ENCODE data around the gene MT1A.
"Not testable (repeated sequence)": the region's sequence is repeated elsewhere in the genome, so short reads cannot be mapped to it uniquely, and the experiment has no call there.

The MT1A gene

GRCh38 chr16:56658327-56658875 lies 19.9 kb downstream of the MT1A start:
- no peak for DNase-seq

- no peak for DNase-seq
Observed at GRCh38 chr16:56662357-56663354, 24.2 kb downstream of the MT1A start.

DNA sequence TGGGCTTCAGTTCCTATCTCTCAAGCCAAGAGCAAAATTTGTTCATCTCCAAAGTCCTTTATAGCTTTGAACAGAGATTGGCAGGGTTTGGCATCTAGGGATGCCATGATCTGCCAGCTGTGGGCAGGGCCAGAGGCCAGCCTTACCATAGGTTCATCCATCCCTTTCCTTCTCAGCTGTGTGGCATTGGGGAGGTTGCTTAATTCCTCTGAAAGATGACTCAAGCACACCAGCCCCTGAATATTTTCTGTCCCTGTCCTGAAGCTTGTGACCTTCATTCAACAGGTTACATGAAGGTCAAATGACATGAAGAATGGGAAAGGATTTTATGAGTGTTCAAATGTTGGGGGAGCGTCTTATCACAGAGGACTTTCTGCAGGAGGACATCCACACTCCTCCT lies 26.0 kb downstream of the MT1A start:
- no peak for DNase-seq

GRCh38 chr16:56665286-56666261 lies 27.1 kb downstream of the MT1A start:
- not testable (repeated sequence) for DNase-seq

DNA sequence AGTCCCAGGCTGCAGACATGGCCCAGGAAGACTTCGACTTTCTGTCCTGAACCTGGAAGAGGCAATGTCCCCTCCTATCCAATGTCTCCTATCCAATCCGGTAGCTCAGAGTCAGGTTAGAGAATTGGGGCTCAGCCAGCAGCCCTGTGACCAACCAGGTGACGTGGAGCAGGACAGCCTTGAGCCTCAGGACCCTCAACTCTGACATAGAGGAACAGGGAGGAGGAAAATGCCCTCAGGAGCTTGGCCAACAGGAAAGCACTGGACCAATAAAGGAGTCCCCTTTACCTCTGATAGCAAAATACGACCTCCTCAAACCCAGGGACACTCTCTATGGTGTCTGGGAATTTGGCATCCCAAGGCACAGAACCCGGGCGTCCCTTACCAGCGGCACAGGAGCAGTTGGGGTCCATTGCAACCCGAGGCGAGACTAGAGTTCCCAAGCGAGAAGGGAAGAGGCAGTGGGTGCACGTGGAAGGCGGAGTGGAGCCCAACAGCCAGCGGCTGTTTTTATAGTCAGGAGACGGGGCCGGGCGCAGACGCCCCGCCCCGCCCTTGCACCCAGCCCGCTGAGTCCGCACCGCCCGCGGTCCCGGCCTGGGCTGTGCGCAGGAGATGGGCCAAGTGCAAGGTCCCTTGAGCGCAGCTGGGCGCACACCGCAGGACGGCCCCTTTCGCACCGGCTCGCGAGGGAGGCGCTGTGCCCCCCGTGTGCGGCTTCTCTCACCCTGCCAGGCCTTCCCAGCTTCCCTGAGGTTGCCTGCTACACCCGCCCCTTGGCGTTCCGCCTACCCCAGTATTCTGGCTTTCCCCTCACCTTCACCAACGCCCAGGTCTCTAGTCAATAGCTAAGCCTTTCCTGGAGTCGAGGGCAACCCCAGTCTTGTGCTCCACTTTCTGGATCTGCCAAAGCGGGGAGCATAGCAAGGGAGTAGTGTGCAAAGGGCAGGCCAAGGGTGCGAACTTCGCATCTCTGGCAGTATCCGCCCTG lies 29.4 kb downstream of the MT1A start, which contains the start of gene MT1G:
Gene MT1G, minus strand, starts transcription at position 485 of the 991 bp plus-strand sequence. Its CDS starts 72 bp downstream, at position 413.
- no peak for DNase-seq

GRCh38 chr16:56669005-56669839 lies 30.8 kb downstream of the MT1A start, which contains the start of gene MT1H:
TSS of gene MT1H (plus strand) at chr16:56669814. CDS start at chr16:56669885, 71 bp downstream.
- no peak for DNase-seq

- no peak for DNase-seq
Observed at GRCh38 chr16:56669840-56670619, 31.6 kb downstream of the MT1A start.

GRCh38 chr16:56670620-56670934 lies 32.1 kb downstream of the MT1A start:
- no peak for DNase-seq

DNA sequence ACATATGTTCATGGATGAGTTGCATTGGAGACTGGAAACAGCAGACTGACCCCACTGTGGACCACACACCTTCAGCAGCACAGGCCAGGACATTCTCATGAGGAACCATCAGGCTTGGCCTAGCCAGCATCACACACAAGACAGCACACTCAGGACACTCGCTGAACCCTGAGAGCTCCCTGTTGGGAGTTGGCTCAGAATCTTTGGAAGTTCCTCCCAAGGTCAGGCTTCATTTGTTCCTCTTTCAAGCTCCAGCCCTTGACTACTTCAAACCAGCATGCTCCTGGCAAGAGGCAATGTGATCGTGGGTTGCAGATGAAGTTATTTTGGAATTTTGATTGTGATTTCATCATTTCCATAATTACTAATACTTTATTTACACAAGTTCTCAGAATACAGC lies 33.2 kb downstream of the MT1A start:
- DNase-seq, result not testable (repeated sequence)

- not testable (repeated sequence) for DNase-seq
Observed at GRCh38 chr16:56672171-56672570, 33.7 kb downstream of the MT1A start.

DNA sequence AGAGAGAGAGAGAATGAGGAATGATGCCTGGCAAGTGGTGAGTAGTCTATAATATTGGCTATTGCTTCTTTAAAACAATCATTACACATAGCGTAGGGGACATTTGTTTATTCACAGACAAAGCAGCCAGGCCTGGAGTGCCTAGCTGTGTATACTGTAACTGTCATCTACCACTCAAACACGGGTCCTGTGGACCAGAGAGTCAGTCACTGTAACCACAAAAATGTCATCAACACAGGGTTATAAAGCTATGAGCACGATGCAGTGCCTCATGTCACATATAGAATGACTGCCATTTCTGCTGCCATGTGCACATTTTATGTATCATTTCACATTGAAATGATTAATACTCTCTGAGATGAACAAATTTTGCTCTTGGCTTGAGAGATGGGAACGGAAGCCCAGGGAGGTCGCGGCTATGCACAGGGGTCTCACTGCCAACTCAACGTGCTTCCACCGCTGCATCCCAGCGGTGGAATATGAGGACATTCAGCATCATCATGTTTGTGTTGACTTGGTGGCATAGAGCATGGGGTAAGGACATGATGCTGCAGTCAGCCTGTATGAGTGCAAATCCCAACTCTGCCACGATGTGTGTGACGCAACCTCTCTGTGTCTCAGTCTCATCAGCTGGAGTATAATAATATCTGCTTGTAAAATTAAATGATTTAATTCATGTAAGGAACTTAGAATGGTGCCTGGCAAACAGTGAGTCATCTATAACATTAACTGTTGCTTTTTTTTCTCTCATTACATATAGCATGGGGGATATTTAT lies 34.5 kb downstream of the MT1A start:
- no peak for DNase-seq

- no peak for DNase-seq
Observed at GRCh38 chr16:56673921-56674320, 35.5 kb downstream of the MT1A start.

DNA sequence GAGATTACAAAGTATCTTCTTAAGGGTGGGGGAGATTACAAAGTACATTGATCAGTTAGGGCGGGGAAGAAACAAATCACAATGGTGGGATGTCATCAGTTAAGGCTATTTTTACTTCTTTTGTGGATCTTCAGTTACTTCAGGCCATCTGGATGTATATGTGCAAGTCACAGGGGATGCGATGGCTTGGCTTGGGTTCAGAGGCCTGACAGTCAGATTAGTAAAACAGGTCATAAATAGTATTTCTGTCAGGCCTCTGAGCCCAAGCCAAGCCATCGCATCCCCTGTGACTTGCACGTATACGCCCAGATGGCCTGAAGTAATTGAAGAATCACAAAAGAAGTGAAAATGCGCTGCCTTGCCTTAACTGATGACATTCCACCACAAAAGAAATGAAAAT lies 36.1 kb downstream of the MT1A start:
- not testable (repeated sequence) for DNase-seq

DNA sequence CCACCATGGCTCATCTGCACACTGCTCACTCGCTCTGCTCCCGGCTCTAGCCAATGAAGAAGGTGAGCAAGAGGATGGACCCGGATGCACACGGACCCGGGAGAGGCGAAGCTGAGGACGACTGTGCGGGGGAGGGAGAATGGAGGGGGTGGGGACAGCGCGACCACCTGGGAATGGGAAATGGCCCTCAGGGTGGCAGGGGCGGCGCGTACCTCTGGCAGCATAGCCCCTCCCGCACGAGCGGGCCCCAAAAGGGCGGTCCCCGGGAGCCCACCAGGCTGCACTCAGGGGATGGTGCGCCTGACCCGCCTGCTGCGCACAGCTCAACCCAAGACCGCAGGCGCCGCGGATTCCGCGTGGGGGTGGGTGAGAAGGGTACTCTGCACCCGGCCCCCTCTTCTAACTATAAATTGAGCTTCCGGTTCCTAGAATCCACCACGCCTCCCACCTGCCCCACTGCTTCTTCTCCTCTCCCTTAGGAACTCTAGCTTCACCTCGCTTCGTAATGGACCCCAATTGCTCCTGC lies 37.3 kb downstream of the MT1A start:
- no peak for DNase-seq

DNA sequence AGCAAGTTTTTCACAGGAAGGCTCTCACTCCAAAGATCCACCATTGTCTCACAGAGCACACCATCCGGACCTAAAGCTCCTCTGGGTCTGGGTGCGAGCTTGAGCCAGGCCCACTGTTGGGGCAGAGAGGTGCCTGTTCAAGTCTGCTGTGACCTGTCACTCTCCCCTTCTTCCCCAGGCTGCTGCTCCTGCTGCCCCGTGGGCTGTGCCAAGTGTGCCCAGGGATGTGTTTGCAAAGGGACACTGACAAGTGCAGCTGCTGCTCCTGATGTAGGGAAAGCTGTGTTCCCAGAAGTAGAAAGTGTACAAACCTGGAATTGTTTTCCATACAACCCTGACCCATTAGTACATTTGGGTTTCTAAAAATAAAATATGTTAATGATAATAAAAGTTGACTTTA lies 39.0 kb downstream of the MT1A start:
- no peak for DNase-seq

DNA sequence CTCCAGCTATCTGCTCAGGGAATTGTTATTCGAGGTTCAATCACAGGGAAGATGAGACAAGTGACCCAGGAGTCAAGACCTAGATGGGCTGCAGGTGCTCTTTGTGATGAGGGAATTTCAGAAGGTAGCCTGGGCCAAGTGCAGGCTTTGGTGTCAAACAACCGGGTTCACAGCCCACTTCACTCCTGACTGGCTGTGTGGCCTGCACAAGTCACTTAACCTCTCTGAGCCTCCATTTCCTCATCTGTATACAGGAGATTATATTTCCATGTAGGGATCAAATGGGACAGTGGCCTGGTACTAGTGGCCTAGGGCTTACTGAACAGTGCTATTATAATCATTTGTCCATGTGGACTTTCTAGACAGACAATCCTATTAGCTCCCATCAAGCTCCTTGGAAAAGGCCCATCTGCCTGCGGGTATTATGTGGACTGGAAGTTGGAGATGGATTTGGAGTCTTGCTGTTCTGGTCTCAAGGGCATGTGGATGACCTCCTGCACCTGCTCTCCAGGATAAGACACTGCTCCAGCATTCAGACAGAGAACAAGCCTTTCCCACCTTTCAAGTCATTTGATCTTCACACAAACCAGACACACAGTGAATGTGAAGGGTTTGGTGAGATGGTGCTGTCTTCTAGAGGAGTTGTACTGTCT lies 40.7 kb downstream of the MT1A start:
- no peak for DNase-seq

DNA sequence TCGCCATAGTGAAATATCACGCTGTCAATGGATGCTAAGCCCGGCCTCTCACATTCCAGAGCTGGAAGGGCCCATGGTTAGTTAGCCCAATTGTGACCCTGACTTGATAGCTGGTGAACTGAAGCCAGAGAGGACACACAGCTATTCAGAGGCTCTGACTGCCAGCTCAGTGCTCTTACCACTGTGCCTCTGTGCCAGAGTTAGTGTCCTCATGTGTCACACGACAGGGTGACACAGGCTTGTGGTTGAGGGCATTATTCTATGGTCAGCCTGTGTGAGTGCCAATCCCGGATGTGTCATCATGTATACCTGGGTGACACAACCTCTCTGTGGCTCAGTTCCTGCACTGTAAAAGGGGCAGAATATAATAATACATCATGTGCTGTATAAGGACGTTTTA lies 41.4 kb downstream of the MT1A start:
- DNase-seq, result no peak

Measured in activated CD4-positive, CD25-positive, alpha-beta regulatory T cell treated with anti-CD3 and anti-CD28 coated beads, Interleukin-2, amount 50 U/mL, for 72 hours (primary cell).